ENCODE results near the gene CACTIN.

GRCh38 chr19:3670796-3671679 lies 44.4 kb upstream of the CACTIN start:
- no peak for TF ChIP-seq CTCF (IDR thresholded peaks at IDR 0.05)
- no peak for TF ChIP-seq POLR2A (IDR thresholded peaks at IDR 0.05)
- TF ChIP-seq POLR2AphosphoS5 (IDR thresholded peaks at IDR 0.05): peak; percentile 64
